Mammary epithelial cell (primary cell): Measurements from ENCODE around the gene TFF2.

Source experiments
- CTCF ChIP-seq, 2 donors: IDR thresholded peaks in 1 of 2; conservative IDR thresholded peaks in 1 of 2; 2 replicates each; pipeline ENCODE4 v1.5.1; 2011 to 2012; ENCODE audit warnings: inconsistent platforms in 2 of 2, low read length in 2 of 2, mild to moderate bottlenecking in 2 of 2, control low read depth in 1 of 2, low read depth in 1 of 2; ENCODE audit not compliant: insufficient read depth in 1 of 2; ENCODE audit errors: extremely low read depth in 1 of 2
- EZH2 ChIP-seq: IDR thresholded peaks from 2 replicates; pipeline ENCODE4 v1.6.1; 2012; ENCODE audit warnings: low read length, inconsistent platforms, borderline replicate concordance

GRCh38 chr21:42365770-42366169 is 15.0 kb upstream of the TFF2 start:
- TF ChIP-seq CTCF (conservative IDR thresholded peaks at IDR 0.05 in 1 of 2, IDR thresholded peaks at IDR 0.05 in 1 of 2; ENCODE audit: extremely low read depth in 1 of 2, insufficient read depth in 1 of 2, low read depth in 1 of 2, low read length in 2 of 2) (no peak), EZH2 (no peak)
